SU-DHL-6 (cell line): ENCODE measurements around the gene CEP78.

Experiments used
- H2AFZ ChIP-seq: fragments of 200-600 bp; sonication (generic); 2 replicates; pipeline ENCODE4 v1.6.1; 2014; ENCODE audit warnings: low read depth, mild to moderate bottlenecking, moderate library complexity, mixed read lengths, antibody characterized with exemption, low read length; ENCODE audit not compliant: severe bottlenecking
- H3F3A ChIP-seq: fragments of 200-600 bp; shearing (Covaris generic); 2 replicates; pipeline ENCODE4 v1.6.0; 2016; ENCODE audit warnings: antibody characterized with exemption, mild to moderate bottlenecking; ENCODE audit not compliant: insufficient read depth
- H3K27ac ChIP-seq: fragments of 200-600 bp; sonication (generic); 2 replicates; pipeline ENCODE4 v1.5.1; 2016; ENCODE audit warnings: low read depth, mild to moderate bottlenecking, low read length, moderate library complexity, mixed read lengths
- H3K27me3 ChIP-seq: fragments of 200-600 bp; sonication (generic), shearing (Covaris generic); 2 replicates; pipeline ENCODE4 v1.6.0; 2014; ENCODE audit warnings: mild to moderate bottlenecking, low read length
- H3K36me3 ChIP-seq: fragments of 200-600 bp; sonication (generic); 2 replicates; pipeline ENCODE4 v1.6.1; 2014; ENCODE audit warnings: mild to moderate bottlenecking, low read length, mixed read lengths
- H3K4me2 ChIP-seq: fragments of 300-600, 200-600 bp; shearing (Covaris generic), sonication (generic); 2 replicates; pipeline ENCODE4 v1.6.0; 2014; ENCODE audit warnings: low read length, low read depth, mild to moderate bottlenecking; ENCODE audit not compliant: poor library complexity, severe bottlenecking
- H3K4me3 ChIP-seq: fragments of 200-600 bp; sonication (generic); 2 replicates; pipeline ENCODE4 v1.5.1; 2014; ENCODE audit warnings: antibody characterized with exemption, low read length, mild to moderate bottlenecking, mixed read lengths; ENCODE audit not compliant: insufficient read depth, poor library complexity, severe bottlenecking
- H3K79me2 ChIP-seq: fragments of 200-600 bp; sonication (generic); 2 replicates; pipeline ENCODE4 v1.6.1; 2014; ENCODE audit warnings: mild to moderate bottlenecking, low read length, moderate library complexity; ENCODE audit not compliant: insufficient read depth
- H3K9ac ChIP-seq: fragments of 200-600 bp; sonication (generic); 2 replicates; pipeline ENCODE4 v1.7.0; 2014; ENCODE audit warnings: mild to moderate bottlenecking, low read length
- H3K9me2 ChIP-seq: fragments of 200-600 bp; sonication (generic); replicated peaks from 2 replicates; pipeline ENCODE4 v1.6.1; 2014; ENCODE audit warnings: low read length; ENCODE audit not compliant: insufficient read depth
- H3K9me3 ChIP-seq: fragments of 200-600 bp; sonication (generic); 2 replicates; pipeline ENCODE4 v1.6.1; 2014; ENCODE audit warnings: low read length, mixed read lengths; ENCODE audit not compliant: insufficient read depth
- H4K20me1 ChIP-seq: fragments of 200-600 bp; sonication (generic); 2 replicates; pipeline ENCODE4 v1.6.1; 2014; ENCODE audit warnings: low read depth, mild to moderate bottlenecking, antibody characterized with exemption, low read length, moderate library complexity, mixed read lengths
- CTCF ChIP-seq: fragments of 200-600 bp; sonication (generic); IDR thresholded peaks from one replicate; pipeline ENCODE4 v1.5.1; 2017; ENCODE audit warnings: antibody characterized with exemption, mild to moderate bottlenecking, low read length, moderate library complexity; ENCODE audit not compliant: insufficient read depth, poor library complexity, severe bottlenecking
- EZH2phosphoT487 ChIP-seq: fragments of 200-600 bp; sonication (generic), shearing (Covaris generic); conservative IDR thresholded peaks from 2 replicates; pipeline ENCODE4 v1.6.1; 2018; ENCODE audit warnings: mild to moderate bottlenecking, antibody characterized with exemption, low read length, moderate library complexity, mixed read lengths

The CEP78 gene

GRCh38 chr9:78325846-78326360 lies 90.0 kb downstream of the CEP78 start:
- no peaks in the 10 kb centered on the region for H3F3A ChIP-seq
- no peak overlapping the region for H3K9ac ChIP-seq
- H3K36me3 ChIP-seq = peaks cover 16% of the 10 kb centered on the region; the same call in 1 of the 2 replicates
- H3K9me3 ChIP-seq = no peaks in the 10 kb centered on the region
- no peaks in the 10 kb centered on the region for H3K27me3 ChIP-seq
- no peaks in the 10 kb centered on the region for H4K20me1 ChIP-seq
- no peak overlapping the region for H3K27ac ChIP-seq
- H3K79me2 ChIP-seq = no peaks in the 10 kb centered on the region
- no peak overlapping the region for H3K4me2 ChIP-seq
- H3K9me2 ChIP-seq = no peaks in the 10 kb centered on the region
- TF ChIP-seq EZH2phosphoT487 = no peak
- TF ChIP-seq CTCF = no peak
- no peak overlapping the region for H3K4me3 ChIP-seq
- H2AFZ ChIP-seq = no peak overlapping the region

GRCh38 chr9:78326564-78326963 lies 90.7 kb downstream of the CEP78 start:
- Histone ChIP-seq H3K4me2 (no peak overlapping the region), H3K9me3 (no peaks in the 10 kb centered on the region), H3K36me3 (peaks cover 16% of the 10 kb centered on the region; the same call in 1 of the 2 replicates), H3K27me3 (no peaks in the 10 kb centered on the region), H3K9ac (no peak overlapping the region), H3K4me3 (no peak overlapping the region), H3K79me2 (no peaks in the 10 kb centered on the region), H2AFZ (no peak overlapping the region), H3K27ac (no peak overlapping the region), H3K9me2 (no peaks in the 10 kb centered on the region), H3F3A (no peaks in the 10 kb centered on the region), H4K20me1 (no peaks in the 10 kb centered on the region)
- TF ChIP-seq CTCF (no peak), EZH2phosphoT487 (no peak)
